ENCODE measurements around the gene SLC17A8.
"Not testable (repeated sequence)": the region's sequence is repeated elsewhere in the genome, so short reads cannot be mapped to it uniquely, and the experiment has no call there.

The SLC17A8 gene

DNA sequence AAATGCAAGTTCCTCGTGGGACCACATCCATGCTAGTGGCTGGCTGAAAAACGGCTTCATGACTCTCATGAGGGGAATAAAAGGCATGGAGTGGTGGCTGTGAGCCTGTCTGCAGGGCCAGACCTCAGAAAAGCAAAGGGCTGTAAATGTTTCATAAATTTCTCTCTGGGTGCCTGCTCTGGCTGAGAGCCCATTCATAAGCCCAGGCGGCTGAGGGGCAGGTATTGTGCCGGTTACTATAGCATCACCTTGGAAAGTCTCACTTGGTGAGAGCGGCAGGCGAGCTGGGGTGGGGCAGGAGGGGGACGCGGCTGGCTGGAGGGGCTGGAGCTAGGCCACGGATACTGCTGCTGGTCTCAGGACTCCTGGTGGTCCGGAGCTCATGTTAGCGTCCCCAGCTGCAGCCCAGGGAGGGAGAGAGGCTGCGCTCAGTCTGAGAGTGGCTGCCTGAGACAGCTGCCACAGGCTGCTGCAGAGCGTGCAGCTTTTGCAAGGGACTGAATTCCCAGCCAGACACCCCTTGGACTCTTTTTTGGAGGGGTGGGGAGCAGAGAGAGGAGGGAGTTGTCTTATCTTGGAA, at the start of gene SLC17A8:
TSS of gene SLC17A8 (plus strand) at position 431 of the 580 bp plus-strand sequence. CDS start 318 bp downstream, outside the sequence.
- no peak for TF ChIP-seq JUND (IDR thresholded peaks at IDR 0.05; ENCODE audit: low read depth)
- in situ Hi-C loops (cut with HindIII; ENCODE audit: low pct_unique_long_range_greater_than_20kb, low sequenced_read_pairs): no loop called here
- DNase-seq (ENCODE audit: low read depth in 1 of 2, low spot score in 1 of 2): no peak

DNA sequence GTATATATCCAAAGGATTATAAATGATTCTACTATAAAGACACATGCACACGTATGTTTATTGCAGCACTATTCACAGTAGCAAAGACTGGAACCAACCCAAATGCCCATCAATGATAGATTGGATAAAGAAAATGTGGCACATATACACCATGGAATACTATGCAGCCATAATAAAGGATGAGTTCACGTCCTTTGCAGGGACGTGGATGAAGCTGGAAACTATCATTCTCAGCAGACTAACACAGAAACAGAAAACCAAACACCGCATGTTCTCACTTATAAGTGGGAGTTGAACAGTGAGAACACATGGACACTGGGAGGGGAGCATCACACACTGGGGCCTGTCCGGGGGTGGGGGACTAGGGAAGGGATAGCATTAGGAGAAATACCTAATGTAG, 48.7 kb upstream of the SLC17A8 start:
- DNase-seq (ENCODE audit: low read depth in 1 of 2, low spot score in 1 of 2); in situ Hi-C loops (cut with HindIII; ENCODE audit: low pct_unique_long_range_greater_than_20kb, low sequenced_read_pairs): not testable (repeated sequence)

DNA sequence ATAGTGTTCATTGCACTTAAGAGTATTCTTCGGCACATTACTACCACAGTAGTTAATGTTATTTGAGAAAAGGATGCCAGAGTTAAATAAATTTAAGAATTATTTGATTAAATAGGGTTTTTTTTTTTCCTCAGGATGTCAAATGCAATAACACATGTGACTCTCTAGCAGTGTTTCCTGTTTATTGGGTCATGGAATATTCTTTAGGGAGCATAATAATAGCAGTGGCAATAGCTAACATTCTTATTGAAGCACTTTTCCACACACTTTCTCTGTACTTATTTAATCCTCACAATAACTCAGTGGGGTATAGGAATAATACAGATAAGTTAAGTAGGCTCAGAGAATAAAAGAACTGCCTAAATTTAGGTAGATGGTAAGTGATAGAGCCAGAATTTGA, 45.6 kb upstream of the SLC17A8 start:
- in situ Hi-C loops (cut with HindIII; ENCODE audit: low pct_unique_long_range_greater_than_20kb, low sequenced_read_pairs): no loop called here
- no peak for TF ChIP-seq JUND (IDR thresholded peaks at IDR 0.05; ENCODE audit: low read depth)
- no peak for DNase-seq (ENCODE audit: low read depth in 1 of 2, low spot score in 1 of 2)

DNA sequence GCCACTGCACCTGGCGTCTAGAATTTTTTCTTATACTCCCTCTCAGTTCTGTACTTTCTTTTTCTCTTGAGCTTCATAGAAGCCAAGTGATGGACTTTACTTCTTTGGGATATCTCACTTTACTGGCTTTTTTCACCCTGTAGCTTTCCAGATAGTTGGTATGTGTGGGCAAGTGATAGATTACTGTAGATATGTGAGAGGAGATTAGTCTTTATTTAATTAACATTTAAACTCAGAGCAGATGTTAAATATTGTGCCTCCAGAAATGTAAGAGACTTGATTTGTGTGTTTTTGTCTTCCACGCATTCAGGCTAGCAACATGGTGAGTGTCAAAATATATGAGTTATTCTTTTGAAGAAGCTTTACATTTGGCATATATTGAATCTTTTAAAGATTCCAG, 39.5 kb upstream of the SLC17A8 start:
- no peak for DNase-seq (ENCODE audit: low read depth in 1 of 2, low spot score in 1 of 2)
- no peak for TF ChIP-seq JUND (IDR thresholded peaks at IDR 0.05; ENCODE audit: low read depth)
- in situ Hi-C loops (cut with HindIII; ENCODE audit: low pct_unique_long_range_greater_than_20kb, low sequenced_read_pairs): no loop called here

DNA sequence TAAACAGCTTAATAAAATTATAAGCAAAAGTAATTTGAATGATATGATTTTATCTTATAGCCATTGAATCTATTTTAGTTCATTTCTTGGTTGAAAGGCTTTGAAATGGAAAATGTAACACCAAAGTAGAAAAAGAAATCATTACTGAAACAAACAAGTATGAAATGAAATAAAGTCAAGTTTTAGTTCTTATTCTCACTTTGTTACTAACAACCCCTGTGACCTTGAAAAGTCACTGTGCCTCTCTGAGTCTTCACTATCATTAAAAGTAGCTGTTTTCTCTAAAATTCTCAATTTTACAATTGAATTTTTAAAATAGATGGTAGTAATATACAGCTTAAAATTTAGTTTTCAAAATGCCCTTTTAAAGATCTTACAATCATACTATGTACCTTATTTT, 32.4 kb upstream of the SLC17A8 start:
- no peak for DNase-seq (ENCODE audit: low read depth in 1 of 2, low spot score in 1 of 2)
- no peak for TF ChIP-seq JUND (IDR thresholded peaks at IDR 0.05; ENCODE audit: low read depth)
- in situ Hi-C loops (cut with HindIII; ENCODE audit: low pct_unique_long_range_greater_than_20kb, low sequenced_read_pairs): no loop called here

DNA sequence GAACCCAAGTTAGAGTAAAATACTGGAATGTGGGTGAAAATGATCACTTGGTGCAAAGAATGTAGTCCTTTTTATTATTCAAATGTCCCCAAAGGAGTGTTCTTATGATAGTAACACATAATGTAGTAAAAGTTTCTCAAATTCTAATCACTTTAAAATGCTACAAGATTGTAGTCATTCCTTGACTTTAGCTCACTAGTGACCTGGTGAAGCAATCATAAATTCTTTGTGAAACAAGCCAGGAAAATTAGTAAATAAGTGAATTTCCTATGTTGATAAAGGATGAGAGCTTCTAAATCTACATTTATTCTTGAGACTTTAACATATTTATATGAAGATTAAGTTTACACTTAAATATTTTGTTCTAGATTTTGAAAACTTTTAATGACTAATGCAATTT, 30.7 kb upstream of the SLC17A8 start:
- in situ Hi-C loops (cut with HindIII; ENCODE audit: low pct_unique_long_range_greater_than_20kb, low sequenced_read_pairs): no loop called here
- TF ChIP-seq JUND (IDR thresholded peaks at IDR 0.05; ENCODE audit: low read depth): no peak
- DNase-seq (ENCODE audit: low read depth in 1 of 2, low spot score in 1 of 2): no peak

DNA sequence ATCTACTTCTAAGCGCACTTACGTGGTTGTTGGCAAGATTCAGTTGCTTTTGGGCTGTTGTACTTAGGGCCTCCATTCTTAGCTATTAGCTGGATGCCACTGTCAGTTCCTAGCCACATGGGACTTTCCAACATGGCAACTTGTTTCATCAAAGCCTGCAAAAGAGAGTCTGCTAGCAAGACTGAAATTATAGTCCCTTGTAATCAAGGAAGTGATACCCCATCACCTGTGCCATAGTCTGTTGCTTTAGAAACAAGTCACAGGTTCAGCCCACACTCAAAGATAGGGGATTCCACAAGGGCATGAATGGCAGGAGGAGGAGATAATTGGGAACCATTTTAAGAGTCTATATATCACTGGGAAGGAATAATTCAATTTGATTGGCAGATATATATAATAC, 27.1 kb upstream of the SLC17A8 start:
- in situ Hi-C loops (cut with HindIII; ENCODE audit: low pct_unique_long_range_greater_than_20kb, low sequenced_read_pairs): no loop called here
- TF ChIP-seq JUND (IDR thresholded peaks at IDR 0.05; ENCODE audit: low read depth): no peak
- DNase-seq (ENCODE audit: low read depth in 1 of 2, low spot score in 1 of 2): no peak

DNA sequence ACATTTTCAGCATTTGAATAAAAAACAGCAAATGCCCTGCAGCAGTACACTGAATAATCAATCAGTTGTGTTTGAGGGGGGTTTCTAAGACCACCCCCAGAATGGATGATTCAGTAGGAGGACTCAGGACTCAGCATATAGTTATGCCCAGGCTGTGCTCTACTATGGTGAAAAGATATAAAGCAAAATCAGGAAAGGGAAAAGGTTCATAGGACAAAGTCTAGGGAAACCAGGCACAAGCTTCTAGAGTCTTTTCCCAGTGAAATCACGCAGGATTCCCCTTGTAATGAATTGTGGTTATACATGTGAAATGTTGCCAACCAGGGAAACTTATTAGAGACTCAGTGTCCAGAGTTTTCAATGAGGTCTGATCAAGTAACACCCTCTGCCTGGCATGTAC, 25.0 kb upstream of the SLC17A8 start:
- in situ Hi-C loops (cut with HindIII; ENCODE audit: low pct_unique_long_range_greater_than_20kb, low sequenced_read_pairs): no loop called here
- DNase-seq (ENCODE audit: low read depth in 1 of 2, low spot score in 1 of 2): no peak
- no peak for TF ChIP-seq JUND (IDR thresholded peaks at IDR 0.05; ENCODE audit: low read depth)

DNA sequence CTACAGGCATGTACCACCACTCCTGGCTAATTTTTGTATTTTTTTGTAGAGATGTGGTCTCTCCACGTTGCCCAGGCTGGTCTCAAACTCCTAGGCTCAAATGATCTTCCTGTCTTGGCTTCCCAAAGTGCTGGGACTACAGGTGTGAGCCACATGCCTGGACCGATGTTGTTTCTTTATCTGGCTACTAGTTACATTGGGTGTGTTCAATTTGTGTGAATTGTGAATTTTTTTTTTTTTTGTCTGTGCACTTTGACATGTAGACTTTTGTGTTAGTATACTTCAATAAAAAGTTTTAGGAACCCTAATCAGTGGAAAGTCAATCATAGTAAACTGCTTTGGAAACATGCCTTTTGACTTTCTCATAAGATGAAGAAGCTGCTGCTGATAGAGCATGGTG, 24.0 kb upstream of the SLC17A8 start:
- in situ Hi-C loops (cut with HindIII; ENCODE audit: low pct_unique_long_range_greater_than_20kb, low sequenced_read_pairs): no loop called here
- no peak for TF ChIP-seq JUND (IDR thresholded peaks at IDR 0.05; ENCODE audit: low read depth)
- DNase-seq (ENCODE audit: low read depth in 1 of 2, low spot score in 1 of 2): no peak

DNA sequence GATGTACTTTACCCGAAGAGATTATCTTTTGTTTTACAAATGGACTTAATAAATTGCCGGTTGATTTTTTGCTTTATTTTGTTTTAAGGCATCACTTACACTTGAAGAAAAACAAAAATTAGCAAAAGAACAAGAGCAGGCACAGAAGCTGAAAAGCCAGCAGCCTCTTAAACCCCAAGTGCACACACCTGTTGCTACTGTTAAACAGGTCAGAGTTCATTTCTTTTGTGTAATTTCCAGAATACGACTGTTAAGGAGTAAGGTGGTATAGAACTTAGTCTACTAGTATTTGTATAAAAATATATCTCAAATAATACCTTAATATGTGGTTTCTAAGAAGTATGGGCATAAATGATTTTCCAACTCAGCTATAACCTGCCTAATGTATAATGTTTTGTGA, 19.6 kb upstream of the SLC17A8 start:
- TF ChIP-seq JUND (IDR thresholded peaks at IDR 0.05; ENCODE audit: low read depth): no peak
- DNase-seq (ENCODE audit: low read depth in 1 of 2, low spot score in 1 of 2): no peak
- in situ Hi-C loops (cut with HindIII; ENCODE audit: low pct_unique_long_range_greater_than_20kb, low sequenced_read_pairs): no loop called here

DNA sequence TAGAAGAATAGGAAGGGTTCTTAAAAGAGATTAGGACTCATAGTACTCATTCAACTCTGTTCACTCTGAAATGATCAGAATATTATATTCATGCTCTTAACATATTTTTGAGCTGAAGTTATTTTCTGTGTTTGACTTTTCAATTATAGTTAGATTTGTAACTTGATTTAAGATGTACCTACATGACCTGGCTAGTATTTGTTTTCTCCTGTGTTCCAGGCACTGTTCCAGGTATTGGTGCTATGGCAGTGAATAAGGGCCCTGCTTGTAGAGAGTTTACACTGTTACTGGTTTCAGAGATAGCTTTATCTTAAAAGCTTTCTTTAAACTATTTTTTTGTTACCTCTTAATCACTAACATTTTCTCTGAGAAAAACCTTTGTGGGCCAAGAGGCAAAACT, 19.1 kb upstream of the SLC17A8 start:
- DNase-seq (ENCODE audit: low read depth in 1 of 2, low spot score in 1 of 2): no peak
- no peak for TF ChIP-seq JUND (IDR thresholded peaks at IDR 0.05; ENCODE audit: low read depth)
- in situ Hi-C loops (cut with HindIII; ENCODE audit: low pct_unique_long_range_greater_than_20kb, low sequenced_read_pairs): no loop called here

DNA sequence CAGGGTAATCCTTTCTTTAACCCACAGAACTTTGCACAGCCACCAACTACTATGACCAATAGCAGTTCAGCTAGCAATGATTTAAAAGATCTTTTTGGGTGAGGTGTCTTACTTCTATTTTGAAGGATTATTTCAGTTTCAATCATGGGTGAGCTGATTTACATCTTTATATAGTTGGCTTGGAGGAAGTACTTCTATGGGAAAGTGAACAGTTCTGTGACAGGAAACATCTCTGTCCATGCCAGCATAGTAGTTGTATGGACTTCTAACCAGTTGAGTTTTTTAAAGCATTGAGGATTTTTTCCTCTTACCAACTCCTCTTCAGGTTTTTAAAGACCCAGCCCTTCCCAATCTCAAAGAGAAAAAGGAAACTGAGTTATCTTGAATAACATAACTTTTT, 17.8 kb upstream of the SLC17A8 start:
- TF ChIP-seq JUND (IDR thresholded peaks at IDR 0.05; ENCODE audit: low read depth): no peak
- no peak for DNase-seq (ENCODE audit: low read depth in 1 of 2, low spot score in 1 of 2)
- in situ Hi-C loops (cut with HindIII; ENCODE audit: low pct_unique_long_range_greater_than_20kb, low sequenced_read_pairs): no loop called here

DNA sequence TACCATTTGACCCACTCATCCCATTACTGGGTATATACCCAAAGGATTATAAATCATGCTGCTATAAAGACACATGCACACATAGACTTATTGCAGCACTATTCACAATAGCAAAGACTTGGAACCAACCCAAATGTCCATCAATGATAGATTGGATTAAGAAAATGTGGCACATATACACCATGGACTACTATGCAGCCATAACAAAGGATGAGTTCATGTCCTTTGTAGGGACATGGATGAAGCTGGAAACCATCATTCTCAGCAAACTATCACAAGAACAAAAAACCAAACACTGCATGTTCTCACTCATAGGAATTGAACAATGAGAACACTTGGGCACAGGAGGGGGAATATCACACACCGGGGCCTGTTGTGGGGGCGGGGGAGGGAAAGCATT, 14.0 kb upstream of the SLC17A8 start:
- DNase-seq (ENCODE audit: low read depth in 1 of 2, low spot score in 1 of 2); in situ Hi-C loops (cut with HindIII; ENCODE audit: low pct_unique_long_range_greater_than_20kb, low sequenced_read_pairs): not testable (repeated sequence)

DNA sequence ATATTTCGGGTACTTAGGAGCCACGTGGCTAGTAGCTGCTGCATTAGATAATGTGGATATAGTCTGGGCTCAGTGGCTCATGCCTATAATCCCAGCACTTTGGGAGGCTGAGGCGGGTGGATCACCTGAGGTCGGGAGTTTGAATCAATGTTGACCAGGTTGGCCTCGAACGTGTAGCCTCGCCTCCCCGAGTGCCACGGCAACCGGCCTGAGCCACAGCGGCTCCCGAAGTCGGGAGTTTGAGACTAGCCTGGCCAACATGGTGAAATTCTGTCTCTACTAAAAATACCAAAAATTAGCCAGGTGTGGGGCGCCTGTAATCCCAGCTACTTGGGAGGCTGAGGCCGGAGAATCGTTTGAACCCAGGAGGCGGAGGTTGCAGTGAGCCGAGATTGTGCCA, 12.5 kb upstream of the SLC17A8 start:
- DNase-seq (ENCODE audit: low read depth in 1 of 2, low spot score in 1 of 2); in situ Hi-C loops (cut with HindIII; ENCODE audit: low pct_unique_long_range_greater_than_20kb, low sequenced_read_pairs): not testable (repeated sequence)

Data from T47D (cell line).